ENCODE results near the gene SLC34A3.

SLC34A3 gene

DNA sequence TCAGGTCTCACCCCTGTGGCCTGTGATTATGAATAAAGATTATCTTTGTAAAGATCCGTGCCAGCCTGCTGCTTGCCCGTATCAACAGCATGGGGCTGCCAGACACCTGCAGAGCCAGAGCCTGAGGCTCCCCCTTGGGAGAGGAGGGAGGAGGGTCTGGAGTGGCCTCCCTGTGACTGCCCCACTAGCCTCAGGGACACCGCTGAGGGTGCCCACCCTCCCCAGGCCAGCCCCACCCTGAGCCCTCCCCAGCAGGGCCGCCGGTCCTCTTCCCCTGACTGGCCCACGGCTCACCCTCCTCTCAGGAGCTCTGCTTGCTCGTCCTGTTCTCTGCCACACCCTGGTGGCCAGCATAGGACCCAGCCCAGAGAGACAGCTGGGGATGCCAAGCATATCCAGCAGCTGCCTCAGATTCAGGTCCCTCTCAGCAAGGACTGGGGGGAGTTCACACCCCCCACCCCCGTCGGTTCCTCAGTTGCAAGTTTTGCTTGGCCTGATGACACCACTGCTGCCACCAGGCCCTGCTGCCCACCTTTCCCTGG, 40.3 kb upstream of the SLC34A3 start:
- H3K4me2 ChIP-seq (ENCODE audit: low read length) = peak overlapping the region; percentile 90

DNA sequence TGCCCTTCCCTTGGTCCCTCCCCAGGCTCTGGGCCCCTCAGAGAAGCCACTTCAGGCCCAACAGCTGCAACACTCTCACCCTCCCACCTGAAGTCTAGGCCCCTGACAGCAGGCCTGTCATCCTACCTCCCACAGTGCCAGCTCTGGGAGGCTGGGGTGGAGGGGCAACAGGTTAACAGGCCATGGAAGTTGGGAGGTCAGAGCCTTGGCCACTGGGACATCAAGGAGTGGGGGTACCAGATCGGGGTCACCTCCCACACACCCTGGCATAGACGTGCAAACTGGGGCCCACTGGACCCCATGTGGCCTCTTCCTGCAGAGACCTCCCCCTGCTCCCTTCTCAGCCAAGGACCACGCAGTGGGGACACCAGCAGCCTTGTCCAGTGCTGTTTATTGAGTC, 39.5 kb upstream of the SLC34A3 start:
- Histone ChIP-seq H3K4me2 (ENCODE audit: low read length) (no peak overlapping the region), H3K4me3 (ENCODE audit: low read length) (no peak overlapping the region)
- no peak for TF ChIP-seq EZH2phosphoT487 (IDR thresholded peaks at IDR 0.05; ENCODE audit: low read depth)
- TF ChIP-seq, protein P1, sequence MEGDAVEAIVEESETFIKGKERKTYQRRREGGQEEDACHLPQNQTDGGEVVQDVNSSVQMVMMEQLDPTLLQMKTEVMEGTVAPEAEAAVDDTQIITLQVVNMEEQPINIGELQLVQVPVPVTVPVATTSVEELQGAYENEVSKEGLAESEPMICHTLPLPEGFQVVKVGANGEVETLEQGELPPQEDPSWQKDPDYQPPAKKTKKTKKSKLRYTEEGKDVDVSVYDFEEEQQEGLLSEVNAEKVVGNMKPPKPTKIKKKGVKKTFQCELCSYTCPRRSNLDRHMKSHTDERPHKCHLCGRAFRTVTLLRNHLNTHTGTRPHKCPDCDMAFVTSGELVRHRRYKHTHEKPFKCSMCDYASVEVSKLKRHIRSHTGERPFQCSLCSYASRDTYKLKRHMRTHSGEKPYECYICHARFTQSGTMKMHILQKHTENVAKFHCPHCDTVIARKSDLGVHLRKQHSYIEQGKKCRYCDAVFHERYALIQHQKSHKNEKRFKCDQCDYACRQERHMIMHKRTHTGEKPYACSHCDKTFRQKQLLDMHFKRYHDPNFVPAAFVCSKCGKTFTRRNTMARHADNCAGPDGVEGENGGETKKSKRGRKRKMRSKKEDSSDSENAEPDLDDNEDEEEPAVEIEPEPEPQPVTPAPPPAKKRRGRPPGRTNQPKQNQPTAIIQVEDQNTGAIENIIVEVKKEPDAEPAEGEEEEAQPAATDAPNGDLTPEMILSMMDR (IDR thresholded peaks at IDR 0.05; ENCODE audit: low read depth, low read length) = no peak

More for the DNA sequence above, 40.3 kb upstream of the SLC34A3 start:
- H3K9me3 ChIP-seq (ENCODE audit: insufficient read depth, low read length) = no peaks in the 10 kb centered on the region
- H3K4me1 ChIP-seq (ENCODE audit: low read length) = peaks cover 18% of the 10 kb centered on the region
- no peak overlapping the region for H3K4me3 ChIP-seq (ENCODE audit: low read length)
- TF ChIP-seq, protein P1 (IDR thresholded peaks at IDR 0.05; ENCODE audit: low read depth, low read length) = no peak
- no peak for TF ChIP-seq EZH2phosphoT487 (IDR thresholded peaks at IDR 0.05; ENCODE audit: low read depth)
- no peak overlapping the region for H3K9ac ChIP-seq (ENCODE audit: low read length)
- H2AFZ ChIP-seq (ENCODE audit: low read depth, low read length) = no peak overlapping the region
- no peaks in the 10 kb centered on the region for H3K27me3 ChIP-seq (ENCODE audit: low read depth, low read length)
- H3K27ac ChIP-seq (ENCODE audit: low read length) = no peak overlapping the region
- peaks cover 46% of the 10 kb centered on the region for H3K79me2 ChIP-seq (ENCODE audit: low read length)
- H4K20me1 ChIP-seq (ENCODE audit: insufficient read depth, low read length) = no peaks in the 10 kb centered on the region
- peaks cover 8% of the 10 kb centered on the region for H3K36me3 ChIP-seq (replicated peaks; ENCODE audit: low read depth, low read length)

DNA sequence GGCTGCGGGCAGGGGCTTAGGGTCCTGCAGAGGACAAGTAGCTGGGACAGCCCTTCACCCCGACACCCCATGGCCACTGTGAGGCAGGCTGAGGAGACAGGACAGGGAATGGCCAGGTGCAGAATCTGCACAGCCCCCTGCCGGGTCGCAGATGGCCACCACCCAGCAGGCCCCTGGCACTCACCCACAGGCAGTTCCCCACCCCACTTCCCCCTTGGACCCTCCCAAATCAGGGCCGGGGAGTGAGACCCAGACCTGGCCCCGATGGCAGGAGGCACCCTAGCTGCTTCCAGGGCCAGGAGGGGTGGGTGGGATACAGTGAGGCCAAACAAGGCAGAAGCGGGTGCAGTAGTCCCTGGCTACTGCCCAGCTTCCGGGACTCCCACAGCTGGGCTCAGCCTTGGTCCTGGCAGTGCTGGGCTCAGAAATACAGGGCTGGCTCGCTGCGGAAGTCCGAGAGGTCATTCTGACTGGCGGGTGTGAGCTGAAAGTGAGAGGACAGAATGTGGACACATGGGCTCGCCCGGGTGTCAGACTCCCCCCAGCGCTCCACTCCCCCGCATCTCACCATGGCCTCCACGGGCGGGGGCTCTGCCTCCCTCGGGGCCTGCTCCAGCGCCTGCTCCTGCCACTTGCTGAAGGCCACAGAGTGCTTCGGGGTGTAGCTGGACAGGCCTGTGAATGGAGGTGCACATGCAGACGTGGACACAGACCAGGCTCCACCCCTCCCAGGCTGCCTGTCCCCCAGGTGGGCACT, 38.8 kb upstream of the SLC34A3 start:
- TF ChIP-seq, protein P1 (IDR thresholded peaks at IDR 0.05; ENCODE audit: low read depth, low read length) = no peak
- no peak for TF ChIP-seq EZH2phosphoT487 (IDR thresholded peaks at IDR 0.05; ENCODE audit: low read depth)
- peaks cover 34% of the 10 kb centered on the region for H3K79me2 ChIP-seq (ENCODE audit: low read length)
- no peak overlapping the region for H3K4me3 ChIP-seq (ENCODE audit: low read length)
- H3K27ac ChIP-seq (ENCODE audit: low read length) = no peak overlapping the region
- peaks cover 17% of the 10 kb centered on the region for H3K4me1 ChIP-seq (ENCODE audit: low read length)
- no peaks in the 10 kb centered on the region for H3K9me3 ChIP-seq (ENCODE audit: insufficient read depth, low read length)
- H3K9ac ChIP-seq (ENCODE audit: low read length) = no peak overlapping the region
- H3K4me2 ChIP-seq (ENCODE audit: low read length) = no peak overlapping the region
- H4K20me1 ChIP-seq (ENCODE audit: insufficient read depth, low read length) = no peaks in the 10 kb centered on the region
- H3K36me3 ChIP-seq (replicated peaks; ENCODE audit: low read depth, low read length) = peaks cover 6% of the 10 kb centered on the region
- no peak overlapping the region for H2AFZ ChIP-seq (ENCODE audit: low read depth, low read length)
- H3K27me3 ChIP-seq (ENCODE audit: low read depth, low read length) = no peaks in the 10 kb centered on the region

More for the DNA sequence above, 39.5 kb upstream of the SLC34A3 start:
- no peak overlapping the region for H3K27ac ChIP-seq (ENCODE audit: low read length)
- H3K4me1 ChIP-seq (ENCODE audit: low read length) = peaks cover 18% of the 10 kb centered on the region
- no peak overlapping the region for H2AFZ ChIP-seq (ENCODE audit: low read depth, low read length)
- no peak overlapping the region for H3K9ac ChIP-seq (ENCODE audit: low read length)
- peaks cover 6% of the 10 kb centered on the region for H3K36me3 ChIP-seq (replicated peaks; ENCODE audit: low read depth, low read length)
- H3K27me3 ChIP-seq (ENCODE audit: low read depth, low read length) = no peaks in the 10 kb centered on the region
- no peaks in the 10 kb centered on the region for H4K20me1 ChIP-seq (ENCODE audit: insufficient read depth, low read length)
- H3K9me3 ChIP-seq (ENCODE audit: insufficient read depth, low read length) = no peaks in the 10 kb centered on the region
- H3K79me2 ChIP-seq (ENCODE audit: low read length) = peaks cover 41% of the 10 kb centered on the region

DNA sequence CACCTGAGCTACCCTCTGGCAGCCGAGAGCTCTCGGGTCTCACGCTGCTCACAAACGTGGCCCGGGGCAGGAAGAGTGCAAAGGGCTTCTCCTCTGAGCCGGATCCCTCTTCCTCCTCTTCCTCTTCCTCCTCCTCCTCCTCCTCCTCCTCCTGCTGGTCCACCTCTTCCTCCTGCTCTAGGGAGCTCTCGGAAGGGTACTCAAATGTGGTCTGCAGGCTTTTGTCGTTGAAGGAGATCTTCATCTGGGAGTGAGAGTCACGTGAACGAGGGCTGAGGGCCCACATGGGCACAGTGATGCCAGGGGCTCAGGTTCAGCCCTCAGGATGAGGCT, 38.3 kb upstream of the SLC34A3 start:
- Histone ChIP-seq H2AFZ (ENCODE audit: low read depth, low read length) (no peak overlapping the region), H3K4me3 (ENCODE audit: low read length) (no peak overlapping the region), H3K9me3 (ENCODE audit: insufficient read depth, low read length) (no peaks in the 10 kb centered on the region), H3K4me1 (ENCODE audit: low read length) (peaks cover 11% of the 10 kb centered on the region), H3K4me2 (ENCODE audit: low read length) (no peak overlapping the region), H4K20me1 (ENCODE audit: insufficient read depth, low read length) (no peaks in the 10 kb centered on the region), H3K27ac (ENCODE audit: low read length) (no peak overlapping the region), H3K36me3 (replicated peaks; ENCODE audit: low read depth, low read length) (peaks cover 6% of the 10 kb centered on the region), H3K9ac (ENCODE audit: low read length) (no peak overlapping the region), H3K79me2 (ENCODE audit: low read length) (peaks cover 29% of the 10 kb centered on the region), H3K27me3 (ENCODE audit: low read depth, low read length) (no peaks in the 10 kb centered on the region)
- TF ChIP-seq EZH2phosphoT487 (IDR thresholded peaks at IDR 0.05; ENCODE audit: low read depth) = no peak
- TF ChIP-seq, protein P1 (IDR thresholded peaks at IDR 0.05; ENCODE audit: low read depth, low read length) = no peak

Measured in OCI-LY3 (cell line).